Spleen (tissue), 7 donors: ENCODE results near the gene SMIM45.

ENCODE experiments used
- POLR2A ChIP-seq, 3 donors: fragments of 450-650 bp; IDR thresholded peaks; one replicate each; pipeline ENCODE4 v1.5.1; 2017; ENCODE audit warnings: antibody characterized with exemption in 3 of 3, mild to moderate bottlenecking in 1 of 3
- TF ChIP-seq, protein P1 (sequence below), 11 experiments: fragments of 200-600 bp in 7 of 11; fragments of 450-650 bp in 4 of 11; sonication (generic) in 4 of 11; IDR thresholded peaks in 8 of 11; conservative IDR thresholded peaks in 3 of 11; 1 replicate in 7 of 11; 2 replicates in 4 of 11; pipeline versions ENCODE4 v1.4.0 to v1.8.0; 2016 to 2021; ENCODE audit warnings: antibody characterized with exemption in 11 of 11, inconsistent platforms in 4 of 11, mild to moderate bottlenecking in 1 of 11
- donor health status: DM: no; HTN: no; CAD: no; lungs with moderate emphysema.
- donor health status: DM: no; HTN: no; CAD: no.
- donor health status: DM: no; HTN: no; CAD: no.

DNA sequence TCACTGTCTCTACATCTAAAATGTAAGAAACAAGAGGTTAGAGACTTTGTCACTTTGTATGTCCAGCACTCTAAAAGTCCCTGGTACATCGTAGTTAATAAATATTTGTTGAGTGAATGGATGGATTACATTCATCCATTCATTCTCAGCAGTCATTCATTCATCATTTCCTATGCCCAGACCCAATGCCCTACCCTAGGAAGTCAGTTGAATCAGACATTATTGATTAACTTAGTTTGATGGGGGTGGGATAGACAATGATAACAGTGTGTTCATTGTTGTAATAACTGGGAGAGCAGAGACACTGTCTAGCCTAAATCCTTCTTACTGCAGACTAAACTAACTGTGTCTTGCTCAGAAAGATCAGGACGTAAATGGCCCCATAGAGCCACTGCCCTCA lies 3.8 kb upstream of the SMIM45 start:
- TF ChIP-seq, protein P1, sequence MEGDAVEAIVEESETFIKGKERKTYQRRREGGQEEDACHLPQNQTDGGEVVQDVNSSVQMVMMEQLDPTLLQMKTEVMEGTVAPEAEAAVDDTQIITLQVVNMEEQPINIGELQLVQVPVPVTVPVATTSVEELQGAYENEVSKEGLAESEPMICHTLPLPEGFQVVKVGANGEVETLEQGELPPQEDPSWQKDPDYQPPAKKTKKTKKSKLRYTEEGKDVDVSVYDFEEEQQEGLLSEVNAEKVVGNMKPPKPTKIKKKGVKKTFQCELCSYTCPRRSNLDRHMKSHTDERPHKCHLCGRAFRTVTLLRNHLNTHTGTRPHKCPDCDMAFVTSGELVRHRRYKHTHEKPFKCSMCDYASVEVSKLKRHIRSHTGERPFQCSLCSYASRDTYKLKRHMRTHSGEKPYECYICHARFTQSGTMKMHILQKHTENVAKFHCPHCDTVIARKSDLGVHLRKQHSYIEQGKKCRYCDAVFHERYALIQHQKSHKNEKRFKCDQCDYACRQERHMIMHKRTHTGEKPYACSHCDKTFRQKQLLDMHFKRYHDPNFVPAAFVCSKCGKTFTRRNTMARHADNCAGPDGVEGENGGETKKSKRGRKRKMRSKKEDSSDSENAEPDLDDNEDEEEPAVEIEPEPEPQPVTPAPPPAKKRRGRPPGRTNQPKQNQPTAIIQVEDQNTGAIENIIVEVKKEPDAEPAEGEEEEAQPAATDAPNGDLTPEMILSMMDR (IDR thresholded peaks at IDR 0.05 in 8 of 11, conservative IDR thresholded peaks at IDR 0.05 in 3 of 11), result no peak
- TF ChIP-seq POLR2A (IDR thresholded peaks at IDR 0.05), result no peak
